Left renal cortex interstitium (tissue), 4 donors: Measurements from ENCODE around the gene PDE11A. TPM values are rescaled to one million over a fixed set of nuclear protein-coding genes. Genes with fewer than 3 reads are reported as not detected.
A peak's percentile ranks its signal among the peaks of the same experiment; 100 is the strongest.
"Not testable (repeated sequence)": the region's sequence is repeated elsewhere in the genome, so short reads cannot be mapped to it uniquely, and the experiment has no call there.

Experiments used
- DNase-seq, 4 donors: peaks; one replicate each; pipeline ENCODE4 v3.0.0-alpha.2; 2013; ENCODE audit warnings: low read depth in 4 of 4, low spot score in 2 of 4, missing footprints in 1 of 4
- polyA plus RNA-seq, 4 donors: library from polyadenylated mRNA; unstranded; fragments of 120-200 nt; gene quantifications; one replicate each; pipeline ENCODE4 v1.2.1, GENCODE V29; 2013; ENCODE audit not compliant: insufficient read length in 4 of 4

Gene PDE11A
- polyA plus RNA-seq, 4 donors = 4.6 to 8.1 (median 7.4) TPM

DNA sequence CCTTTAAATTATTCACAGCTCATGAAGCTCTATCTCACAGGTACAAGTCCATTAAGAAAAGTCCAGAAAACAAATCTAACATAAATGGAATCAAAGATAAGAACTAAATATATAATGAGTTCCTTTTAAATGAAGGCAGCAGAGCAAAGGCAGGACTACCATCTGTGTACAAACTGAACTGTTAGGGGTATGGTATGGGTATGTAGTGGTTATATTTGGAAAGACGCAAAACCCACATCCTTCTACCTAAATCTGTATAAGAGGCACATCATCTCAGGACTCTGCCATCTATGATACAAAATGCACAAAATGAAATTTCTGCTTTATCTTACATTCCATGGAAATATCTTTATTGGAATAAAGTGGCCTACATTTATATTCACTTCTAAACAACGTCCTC is 59.9 kb downstream of the PDE11A start:
- no peak for DNase-seq

DNA sequence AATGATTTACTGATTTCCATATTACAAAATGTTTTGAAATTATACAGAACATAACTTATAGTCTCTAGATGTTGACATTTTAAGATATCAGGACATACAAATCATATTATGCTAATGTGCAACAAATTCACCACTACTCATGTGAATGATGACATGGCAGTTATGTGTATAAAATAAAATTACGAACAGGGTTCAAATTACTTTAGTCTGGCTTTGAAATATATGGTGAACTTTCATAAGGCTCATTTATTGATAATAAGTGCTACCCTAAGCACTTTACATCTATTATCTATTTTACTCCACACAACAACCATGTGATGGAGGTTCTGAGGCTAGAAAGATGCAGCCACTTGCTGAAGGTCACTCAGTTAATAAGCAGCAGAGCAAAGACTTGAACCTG is 62.8 kb downstream of the PDE11A start:
- DNase-seq = no peak

DNA sequence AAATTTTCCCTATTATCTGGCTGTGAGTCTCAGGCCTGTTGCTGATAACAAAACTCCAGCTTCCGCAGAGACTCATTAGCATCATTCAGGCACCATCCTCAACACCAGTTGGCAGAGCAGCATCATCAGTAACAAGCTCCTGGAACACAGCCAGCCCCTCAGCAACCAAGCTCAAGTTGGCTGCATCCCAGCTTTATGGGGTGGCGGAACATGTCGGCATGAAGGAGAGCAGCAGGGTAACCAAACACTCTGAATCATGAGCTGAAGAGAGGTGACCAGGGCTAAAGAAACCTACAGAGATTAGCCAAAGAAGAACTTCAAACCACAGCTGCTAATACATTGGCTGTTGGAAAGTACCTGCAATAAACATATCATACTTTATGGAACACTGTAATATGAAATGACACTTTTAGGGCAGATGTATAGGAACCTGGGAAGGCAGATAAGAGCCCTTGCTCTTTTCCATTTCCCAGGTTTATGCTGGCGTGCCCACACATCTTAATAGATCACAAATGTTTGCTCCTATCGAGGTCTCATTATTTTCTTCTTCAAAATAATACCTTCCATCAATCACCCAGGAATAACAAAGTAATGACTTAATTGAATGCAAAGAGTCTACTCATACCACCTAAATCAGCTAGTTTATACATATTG is 63.8 kb downstream of the PDE11A start:
- no peak for DNase-seq

DNA sequence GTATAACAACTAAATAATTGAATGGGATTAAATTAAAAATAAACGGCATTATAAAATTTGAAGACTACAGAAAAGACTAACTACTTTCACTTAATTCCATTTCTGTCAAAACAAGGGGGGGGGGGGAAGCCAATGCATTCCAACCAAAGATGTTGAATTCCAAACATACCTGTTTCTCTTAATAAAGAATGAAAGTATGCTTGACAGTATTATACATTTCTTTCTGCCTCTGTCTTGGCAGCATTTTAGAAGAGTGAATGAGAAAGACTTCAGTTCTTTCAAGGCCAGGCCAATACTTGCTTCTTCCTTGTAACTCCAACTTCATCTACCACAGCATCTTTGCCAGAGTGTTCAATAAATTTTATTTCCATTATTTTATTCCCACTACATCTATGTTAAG is 65.9 kb downstream of the PDE11A start:
- DNase-seq = no peak

DNA sequence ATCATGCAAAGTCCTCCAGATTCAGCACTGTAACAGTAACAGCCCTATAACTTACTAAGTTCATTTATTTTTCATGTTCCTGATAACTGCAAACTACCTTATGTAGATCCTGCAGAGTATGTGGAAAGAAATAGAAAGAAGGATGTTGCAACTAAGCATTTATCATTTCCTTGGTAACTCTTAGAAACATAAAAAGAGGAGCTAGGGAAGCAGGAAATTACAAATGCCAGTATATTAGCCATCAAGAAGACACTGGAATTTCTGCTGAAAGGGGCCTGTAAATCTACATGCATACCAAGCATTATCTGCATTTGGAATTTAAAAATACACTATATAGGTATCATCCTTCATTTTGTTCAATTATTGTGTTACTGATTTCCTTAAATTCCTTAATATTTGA is 66.8 kb downstream of the PDE11A start:
- DNase-seq = no peak

DNA sequence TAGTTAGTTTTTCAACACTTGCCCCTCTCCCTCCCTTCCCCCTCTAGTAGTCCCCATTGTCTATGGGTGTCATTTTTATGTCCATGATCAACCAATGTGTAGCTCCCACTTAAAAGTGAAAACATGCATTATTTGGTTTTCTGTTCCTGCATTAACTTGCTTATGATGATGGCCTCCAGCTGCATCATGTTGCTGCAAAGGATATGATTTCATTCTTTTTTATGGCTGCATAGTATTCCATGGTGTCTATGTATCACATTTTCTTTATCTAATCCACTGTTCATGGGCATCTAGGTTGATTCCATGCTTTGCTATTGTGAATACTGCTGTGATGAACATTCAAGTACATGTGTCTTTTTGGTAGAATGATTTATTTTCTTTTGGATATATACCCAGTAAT is 70.5 kb downstream of the PDE11A start:
- no peak for DNase-seq

DNA sequence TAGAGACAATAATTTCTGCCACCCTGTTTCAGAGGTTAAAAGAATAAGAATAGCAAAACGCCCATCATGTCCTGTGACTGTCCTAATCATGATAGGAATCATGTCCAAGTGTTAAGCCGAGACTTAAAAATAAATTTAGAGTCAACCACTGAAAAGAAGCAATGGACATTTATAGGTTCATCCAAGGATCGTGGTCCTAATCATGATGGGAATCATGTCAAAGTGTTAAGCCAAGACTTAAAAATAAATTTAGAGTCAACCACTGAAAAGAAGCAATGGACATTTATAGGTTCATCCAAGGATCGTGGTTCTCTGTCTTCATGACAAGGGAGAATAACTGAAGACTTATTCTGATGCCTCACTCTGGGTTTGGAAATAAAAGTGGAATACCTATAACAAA is 73.6 kb downstream of the PDE11A start:
- DNase-seq = no peak

DNA sequence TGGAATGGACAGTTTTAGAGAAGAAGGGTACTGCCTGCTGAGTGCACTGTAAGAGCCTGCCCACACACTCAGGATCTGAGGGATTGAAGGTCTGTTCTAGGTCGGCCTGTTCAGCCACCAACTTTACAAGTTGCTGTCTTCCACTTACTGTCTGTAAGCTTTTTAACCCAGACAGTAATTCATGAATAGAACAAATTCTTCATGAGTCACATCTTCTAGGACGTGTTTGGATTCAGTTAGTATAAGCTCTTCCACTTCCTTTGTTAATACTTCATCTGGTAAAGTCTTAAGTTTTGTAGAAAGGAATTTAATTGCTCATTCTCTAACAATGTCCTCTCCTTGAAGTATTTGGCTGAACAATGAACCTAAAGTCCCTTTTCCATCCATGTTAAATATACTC is 74.6 kb downstream of the PDE11A start:
- DNase-seq = no peak

DNA sequence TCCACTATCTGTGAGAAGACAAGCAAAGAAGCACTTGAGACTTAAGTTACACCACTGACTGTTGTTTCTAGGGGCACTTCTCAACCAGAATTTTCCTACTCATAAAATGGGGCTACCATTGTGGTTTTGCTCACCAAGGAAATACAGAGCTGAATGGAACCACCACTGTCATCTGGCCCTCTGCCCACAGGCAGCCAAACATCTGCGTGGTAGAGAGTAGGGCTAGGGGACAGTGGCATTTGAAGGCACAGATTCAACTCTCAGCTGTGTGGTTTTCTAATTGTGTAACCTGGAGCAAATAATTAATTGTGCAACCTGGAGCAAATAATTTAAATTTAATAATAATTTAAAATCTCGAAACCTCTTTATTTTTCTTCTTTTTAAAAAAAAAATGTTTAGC is 79.6 kb downstream of the PDE11A start:
- DNase-seq = no peak

DNA sequence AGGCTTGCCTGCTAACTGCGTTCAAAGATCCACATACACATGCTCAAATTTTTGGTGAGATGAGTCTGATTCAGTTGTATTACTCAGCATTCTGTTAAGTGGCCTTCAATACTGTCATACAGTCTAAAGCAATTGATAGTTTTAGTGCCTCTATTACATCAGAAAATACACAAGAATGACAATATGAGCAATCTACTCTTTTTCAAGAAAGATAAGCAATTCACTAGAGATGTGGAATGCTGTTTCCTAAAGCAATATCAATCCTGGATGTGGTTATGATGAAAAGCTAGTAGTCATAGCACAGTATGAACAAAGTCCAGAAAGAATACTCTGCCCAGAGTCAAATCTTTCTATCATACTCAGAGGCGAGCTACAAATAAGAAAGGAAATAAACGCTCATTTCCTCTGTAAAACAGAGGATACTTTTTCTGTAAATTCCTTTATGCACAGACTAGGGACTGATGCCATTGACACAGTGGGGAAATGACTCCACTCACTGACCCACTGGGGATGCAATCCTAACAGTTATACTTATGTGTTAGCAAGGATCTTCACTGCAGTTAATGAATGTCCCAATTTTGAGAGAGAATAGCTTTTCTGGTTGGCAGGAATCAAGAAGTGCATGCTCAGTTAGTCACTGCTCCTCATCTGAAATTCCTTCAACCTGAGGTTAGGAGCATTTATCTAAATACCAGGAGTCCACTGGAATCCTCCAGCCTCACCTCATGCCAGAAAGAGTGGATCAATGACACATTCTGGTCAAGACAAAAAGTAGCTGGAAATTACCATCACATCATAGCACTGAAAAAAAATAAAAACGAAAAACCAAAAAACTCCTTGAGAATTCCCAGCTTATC is 83.3 kb downstream of the PDE11A start:
- no peak for DNase-seq

DNA sequence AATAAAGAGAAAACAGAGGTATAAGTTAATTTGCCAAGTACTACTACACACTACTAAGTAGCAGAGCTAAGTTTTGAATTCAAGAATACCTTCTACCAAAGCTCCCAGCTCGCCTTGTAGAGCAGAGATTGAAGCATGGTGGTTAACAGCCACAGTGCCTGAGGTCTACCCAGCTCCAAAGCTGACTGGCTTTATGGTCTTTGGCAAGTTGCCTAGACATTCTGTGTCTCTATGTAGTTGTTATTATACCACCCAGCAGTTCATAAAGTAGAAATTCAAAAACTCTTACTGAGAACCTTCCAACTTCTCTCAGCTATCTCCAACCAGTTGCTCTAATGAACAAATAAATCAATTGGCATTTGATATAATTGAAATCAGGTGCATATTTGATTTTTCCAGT is 87.8 kb downstream of the PDE11A start:
- DNase-seq = peak in 1 of 4 donors; percentile 15

DNA sequence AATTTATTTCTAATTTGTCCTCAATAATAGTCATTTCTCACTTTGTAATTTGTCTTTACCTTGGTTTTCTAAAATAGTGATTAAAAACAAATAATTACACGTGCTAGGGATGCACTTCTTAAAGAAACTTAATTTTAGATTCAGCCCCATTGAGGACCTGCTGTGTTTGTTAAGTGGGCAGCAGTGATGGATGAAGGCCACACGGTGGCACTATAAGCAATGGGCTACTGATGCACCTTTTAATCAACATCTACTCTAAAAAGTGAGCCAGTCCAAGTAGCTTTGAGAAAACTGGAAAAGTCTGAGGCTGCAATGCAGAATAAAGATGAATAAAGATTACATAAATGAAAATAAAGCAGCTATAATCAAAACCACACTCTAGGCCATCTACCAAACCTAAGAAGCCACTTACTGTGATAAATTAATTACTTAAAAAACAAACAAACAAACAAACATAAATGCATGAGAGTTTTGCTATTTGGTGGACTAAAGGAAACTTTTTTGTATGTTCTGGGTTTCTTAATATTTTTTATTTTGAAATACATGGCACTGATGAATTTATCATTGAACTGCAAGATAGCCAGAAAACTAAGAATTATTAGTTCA is 89.3 kb downstream of the PDE11A start:
- peak; percentile 3 to 24 (median 6) for DNase-seq

DNA sequence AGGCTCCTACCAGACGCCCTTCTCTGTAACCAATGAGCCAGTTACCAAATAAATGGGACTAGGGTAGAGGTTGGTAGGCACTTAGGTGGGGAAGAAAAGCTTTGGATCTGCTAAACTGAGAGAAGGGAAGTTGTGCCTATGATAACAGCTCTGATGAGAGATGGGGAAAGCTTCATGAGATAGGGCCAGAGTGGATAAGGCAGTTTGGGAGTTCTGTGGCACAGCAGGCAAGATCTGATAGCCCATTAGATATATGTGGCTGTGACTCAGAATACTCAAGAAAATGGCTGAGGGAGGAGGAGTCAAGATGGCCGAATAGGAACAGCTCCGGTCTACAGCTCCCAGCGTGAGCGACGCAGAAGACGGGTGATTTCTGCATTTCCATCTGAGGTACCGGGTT is 99.8 kb downstream of the PDE11A start:
- DNase-seq = no peak

DNA sequence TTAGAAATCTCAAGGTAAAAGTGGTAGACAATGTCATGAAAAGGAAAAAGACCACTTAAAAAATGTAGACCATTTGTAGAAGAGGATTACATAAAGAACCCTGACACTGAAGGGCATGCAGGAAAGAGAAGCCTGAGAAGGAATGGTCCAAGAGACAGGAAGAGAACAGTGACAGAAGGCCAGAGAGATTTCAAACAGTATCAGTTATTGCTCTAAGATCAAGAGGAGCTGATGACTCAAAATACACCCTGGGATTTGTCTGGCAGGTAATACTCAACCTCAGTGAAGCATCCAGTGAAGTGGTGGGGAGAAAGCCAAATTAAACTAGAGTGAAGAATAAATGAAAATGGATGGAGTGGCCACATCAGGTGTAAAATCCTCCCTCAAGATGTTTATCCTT is 100.5 kb downstream of the PDE11A start:
- no peak for DNase-seq

DNA sequence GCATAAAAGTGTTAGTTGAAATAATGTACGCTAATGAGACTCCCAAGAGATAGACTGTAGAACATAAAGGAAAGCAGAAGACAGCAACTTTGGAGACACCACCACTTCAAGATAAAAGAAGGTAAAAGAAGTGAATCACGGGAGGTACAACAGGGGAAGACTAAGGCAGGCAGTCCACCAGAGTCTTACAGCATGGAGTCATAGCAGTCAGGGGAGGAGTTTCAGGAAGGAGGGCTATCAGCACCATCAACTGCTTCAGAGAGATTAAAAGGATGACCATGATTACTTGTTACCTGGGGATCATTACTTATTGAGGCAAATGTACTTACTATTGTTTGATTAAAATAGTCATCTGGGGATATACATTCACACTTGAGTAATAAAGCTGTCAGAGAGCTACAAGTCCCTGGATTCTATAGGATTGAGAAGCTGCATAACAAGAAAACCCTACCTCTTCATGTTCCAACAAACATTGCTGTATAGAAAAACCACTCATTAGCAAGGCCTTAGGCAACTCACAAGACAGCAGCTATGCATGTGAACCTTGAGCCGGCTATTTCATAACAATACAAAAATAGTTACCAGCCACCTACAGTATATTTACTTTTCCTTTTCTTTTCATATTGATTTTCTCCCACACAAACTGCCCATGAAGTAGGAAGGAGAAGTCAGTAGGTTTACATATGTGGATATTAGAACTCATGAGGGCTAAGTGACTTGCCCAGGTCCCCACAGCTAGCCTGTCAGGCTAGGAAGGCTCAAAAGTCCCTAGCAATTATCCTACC is 101.7 kb downstream of the PDE11A start:
- no peak for DNase-seq

DNA sequence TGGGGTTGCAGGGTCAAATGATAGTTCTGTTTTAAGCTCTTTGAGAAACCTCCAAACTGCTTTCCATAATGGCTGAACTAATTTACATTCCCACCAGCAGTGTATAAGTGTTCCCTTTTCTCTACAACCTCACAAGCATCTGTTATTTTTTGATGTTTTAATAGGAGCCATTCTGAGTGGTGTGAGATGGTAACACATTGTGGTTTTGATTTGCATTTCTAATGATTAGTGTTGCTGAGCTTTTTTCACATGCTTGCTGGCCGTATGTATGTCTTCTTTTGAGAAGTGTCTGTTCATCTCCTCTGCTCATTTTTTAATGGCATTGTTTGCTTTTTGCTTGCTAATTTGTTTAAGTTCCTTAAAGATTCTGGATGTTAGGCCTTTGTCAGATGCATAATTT is 107.7 kb downstream of the PDE11A start:
- no peak for DNase-seq

DNA sequence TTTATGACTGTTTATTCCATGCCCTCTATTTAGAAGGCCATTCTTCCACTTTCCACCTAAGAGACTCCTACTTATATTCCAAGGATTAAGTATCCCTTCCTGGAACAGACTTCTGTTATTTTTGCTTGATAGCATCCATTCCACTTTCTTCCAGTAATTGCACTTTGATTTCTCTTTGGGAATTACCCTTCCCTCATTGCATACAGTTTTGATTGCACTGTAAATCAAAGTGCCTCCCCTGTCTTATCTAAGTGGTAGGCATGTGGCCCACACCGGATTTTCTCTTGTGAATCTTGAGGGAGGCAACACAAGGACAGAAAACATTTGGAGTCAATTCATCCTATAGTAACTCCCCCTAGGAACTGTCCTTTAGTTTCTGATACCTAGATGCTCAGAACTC is 120.4 kb downstream of the PDE11A start:
- peak in 3 of 4 donors; percentile 16 to 35 (median 29) for DNase-seq

DNA sequence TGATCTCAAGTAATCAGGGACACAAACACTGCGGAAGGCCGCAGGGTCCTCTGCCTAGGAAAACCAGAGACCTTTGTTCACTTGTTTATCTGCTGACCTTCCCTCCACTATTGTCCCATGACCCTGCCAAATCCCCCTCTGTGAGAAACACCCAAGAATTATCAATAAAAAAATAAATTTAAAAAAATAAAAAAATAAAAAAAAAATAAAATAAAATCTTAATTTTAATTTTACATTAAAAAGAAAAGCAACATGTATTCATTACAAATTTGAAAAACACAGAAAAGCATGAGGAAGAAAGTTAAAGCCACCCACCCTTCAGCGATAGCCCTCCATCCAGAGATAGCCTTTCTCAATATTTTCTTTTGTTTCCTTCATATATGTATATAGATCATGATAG is 125.0 kb downstream of the PDE11A start:
- DNase-seq = not testable (repeated sequence)

DNA sequence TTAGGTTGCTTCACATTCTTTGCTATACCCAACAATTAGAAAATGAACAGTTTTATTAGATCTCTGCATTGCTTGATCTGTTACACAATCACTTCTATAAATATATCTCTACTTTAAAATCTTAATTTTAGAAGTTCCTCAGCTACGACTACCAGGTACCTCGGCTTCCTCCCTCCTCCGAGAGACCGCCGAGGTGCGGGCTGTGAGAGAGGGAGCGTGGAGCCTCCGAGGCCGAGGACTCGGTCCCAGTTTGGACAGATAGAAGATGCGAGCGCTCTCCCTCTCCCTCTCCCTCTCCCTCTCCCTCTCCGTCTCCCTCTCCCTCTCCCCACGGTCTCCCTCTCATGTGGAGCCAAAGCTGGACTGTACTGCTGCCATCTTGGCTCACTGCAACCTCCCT is 128.0 kb downstream of the PDE11A start:
- DNase-seq = not testable (repeated sequence)

DNA sequence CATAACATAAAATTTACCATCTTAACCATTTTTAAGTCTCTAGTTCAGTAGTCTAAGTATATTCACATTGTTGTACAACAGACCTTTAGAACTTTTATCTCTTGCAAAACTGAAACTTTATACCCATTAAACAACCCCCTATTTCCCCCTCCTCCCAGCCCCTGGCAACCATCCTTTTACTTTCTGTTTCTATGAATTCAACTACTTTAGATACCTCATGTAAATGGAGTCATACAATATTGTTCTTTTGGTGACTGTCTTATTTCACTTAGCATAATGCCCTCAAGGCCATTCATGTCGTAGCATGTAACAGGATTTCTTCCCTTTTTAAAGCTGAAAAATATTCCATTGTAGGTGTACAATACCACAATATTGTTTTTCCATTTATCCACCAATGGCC is 129.8 kb downstream of the PDE11A start:
- no peak for DNase-seq

DNA sequence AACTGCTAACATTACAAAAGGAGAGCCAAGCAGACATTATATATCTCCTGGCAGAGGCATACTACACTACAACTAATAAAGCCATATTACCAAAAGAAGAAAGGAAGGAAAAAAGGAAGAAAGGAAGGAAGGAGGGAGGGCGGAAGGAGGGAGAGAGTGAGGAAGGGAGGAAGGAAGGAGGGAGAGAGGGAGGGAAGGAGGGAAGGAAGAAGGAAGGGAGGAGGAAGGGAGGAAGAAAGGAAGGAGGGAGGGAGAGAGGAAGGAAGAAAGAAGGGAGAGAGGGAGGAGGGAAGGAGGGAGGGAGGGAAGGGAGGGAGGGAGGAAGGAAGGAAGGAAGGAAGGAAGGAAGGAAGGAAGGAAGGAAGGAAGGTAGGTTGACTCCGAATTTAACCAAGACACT is 133.4 kb downstream of the PDE11A start:
- no peak for DNase-seq
